WTC11 (cell line): ENCODE data around the gene SLC27A5. TPM values are rescaled to one million over a fixed set of nuclear protein-coding genes. Genes with fewer than 3 reads are reported as not detected.

Experiments
- ATAC-seq: fragments of 200-7000 bp; cut with Tn5 transposase; 2 replicates; pipeline ENCODE4 v1.10.0; 2021; ENCODE audit warnings: mild to moderate bottlenecking, moderate library complexity
- CTCF ChIA-PET: fragments of 300-600 bp; sonication (Branson Sonifier 250); formaldehyde crosslinking; loops from one replicate; lab custom pipeline; 2021; ENCODE audit warnings: antibody characterized with exemption; lab: Charles Lee
- POLR2A ChIA-PET: fragments of 350-600 bp; sonication (Branson Sonifier 250); formaldehyde crosslinking; loops from one replicate; lab custom pipeline; 2021; ENCODE audit warnings: antibody characterized with exemption; lab: Charles Lee
- DNase-seq: peaks from one replicate; pipeline ENCODE4 v3.0.0; 2021; ENCODE audit warnings: low spot score
- H3K27ac Mint-ChIP-seq: 2 replicates; pipeline ENCODE4 v1.8.0; 2021; ENCODE audit warnings: mixed read lengths
- H3K27me3 Mint-ChIP-seq: 2 replicates; pipeline ENCODE4 v1.8.0; 2021; ENCODE audit warnings: low read depth, mild to moderate bottlenecking, moderate library complexity, mixed read lengths
- H3K36me3 Mint-ChIP-seq: 2 replicates; pipeline ENCODE4 v1.8.0; 2021; ENCODE audit warnings: mixed read lengths
- H3K4me1 Mint-ChIP-seq: 2 replicates; pipeline ENCODE4 v1.8.0; 2022; ENCODE audit warnings: mixed read lengths
- H3K4me3 Mint-ChIP-seq: 2 replicates; pipeline ENCODE4 v1.8.0; 2021; ENCODE audit warnings: mild to moderate bottlenecking, moderate library complexity, mixed read lengths
- H3K9me3 Mint-ChIP-seq: 2 replicates; pipeline ENCODE4 v1.8.0; 2021; ENCODE audit warnings: mixed read lengths
- ELF4 ChIP-seq: sonication (generic); formaldehyde crosslinking; IDR thresholded peaks from 2 replicates; pipeline ENCODE4 v1.8.1; 2022; ENCODE audit warnings: low read depth, mild to moderate bottlenecking, moderate library complexity, missing genetic modification reagents
- FOXP1 ChIP-seq: sonication (generic); formaldehyde crosslinking; IDR thresholded peaks from 2 replicates; pipeline ENCODE4 v1.8.0; 2022; ENCODE audit warnings: missing genetic modification reagents, mild to moderate bottlenecking, moderate library complexity, borderline replicate concordance
- GABPB1 ChIP-seq: sonication (generic); formaldehyde crosslinking; IDR thresholded peaks from 2 replicates; pipeline ENCODE4 v1.8.1; 2023; ENCODE audit warnings: mild to moderate bottlenecking, missing genetic modification reagents
- GRHL2 ChIP-seq: fragments of 250-450 bp; sonication (Bioruptor Pico); IDR thresholded peaks from 2 replicates; pipeline ENCODE4 v1.8.0; 2022; ENCODE audit warnings: mild to moderate bottlenecking, moderate library complexity; ENCODE audit not compliant: insufficient replicate concordance, severe bottlenecking
- JAZF1 ChIP-seq: fragments of 250-450 bp; sonication (Bioruptor Pico); IDR thresholded peaks from 2 replicates; pipeline ENCODE4 v1.9.0; 2021; ENCODE audit warnings: moderate library complexity, mild to moderate bottlenecking, inconsistent platforms
- NR1H2 ChIP-seq: sonication (generic); formaldehyde crosslinking; IDR thresholded peaks from 2 replicates; pipeline ENCODE4 v1.9.0; 2021; ENCODE audit warnings: mild to moderate bottlenecking, moderate library complexity, missing genetic modification reagents
- NR2C2 ChIP-seq: sonication (generic); formaldehyde crosslinking; IDR thresholded peaks from 2 replicates; pipeline ENCODE4 v1.8.0; 2022; ENCODE audit warnings: mild to moderate bottlenecking, missing genetic modification reagents
- NR3C1 ChIP-seq: sonication (generic); formaldehyde crosslinking; conservative IDR thresholded peaks from 2 replicates; pipeline ENCODE4 v1.8.1; 2023; ENCODE audit warnings: low read depth, mild to moderate bottlenecking, missing genetic modification reagents
- OVOL2 ChIP-seq: fragments of 250-450 bp; sonication (Bioruptor Pico); IDR thresholded peaks from 2 replicates; pipeline ENCODE4 v1.9.0; 2021; ENCODE audit warnings: mild to moderate bottlenecking, borderline replicate concordance
- SOX15 ChIP-seq: fragments of 250-450 bp; sonication (Bioruptor Pico); IDR thresholded peaks from 2 replicates; pipeline ENCODE4 v1.9.0; 2021; ENCODE audit warnings: mild to moderate bottlenecking
- TCF7 ChIP-seq: sonication (generic); formaldehyde crosslinking; IDR thresholded peaks from 2 replicates; pipeline ENCODE4 v1.8.0; 2022; ENCODE audit warnings: mild to moderate bottlenecking, low read depth, missing genetic modification reagents, moderate library complexity
- ZNF219 ChIP-seq: sonication (generic); formaldehyde crosslinking; IDR thresholded peaks from 2 replicates; pipeline ENCODE4 v1.8.0; 2023; ENCODE audit warnings: missing genetic modification reagents, mild to moderate bottlenecking, borderline replicate concordance
- total RNA-seq: library from RNA; stranded (reverse); gene quantifications from 3 replicates; pipeline ENCODE4 v1.2.3, GENCODE V29; 2021
- TF ChIP-seq, protein P1 (sequence below): sonication (generic); formaldehyde crosslinking; IDR thresholded peaks from 2 replicates; pipeline ENCODE4 v1.8.1; 2022; ENCODE audit warnings: missing genetic modification reagents, borderline replicate concordance
- TF ChIP-seq, protein P2 (sequence below): fragments of 250-450 bp; sonication (Bioruptor Pico); conservative IDR thresholded peaks from 2 replicates; pipeline ENCODE4 v1.9.0; 2021; ENCODE audit warnings: mild to moderate bottlenecking
- TF ChIP-seq, protein P3 (sequence below): sonication (generic); formaldehyde crosslinking; IDR thresholded peaks from 2 replicates; pipeline ENCODE4 v1.8.0; 2022; ENCODE audit warnings: mild to moderate bottlenecking, missing genetic modification reagents
- TF ChIP-seq, protein P4 (sequence below): sonication (generic); formaldehyde crosslinking; IDR thresholded peaks from 2 replicates; pipeline ENCODE4 v1.8.1; 2023; ENCODE audit warnings: mild to moderate bottlenecking, missing genetic modification reagents, moderate library complexity
- TF ChIP-seq, protein P5 (sequence below): sonication (generic); formaldehyde crosslinking; IDR thresholded peaks from 2 replicates; pipeline ENCODE4 v1.8.1; 2022; ENCODE audit warnings: low read depth, missing genetic modification reagents, borderline replicate concordance
- TF ChIP-seq, protein P6 (sequence below): sonication (generic); formaldehyde crosslinking; IDR thresholded peaks from 2 replicates; pipeline ENCODE4 v1.8.1; 2023; ENCODE audit warnings: mild to moderate bottlenecking, moderate library complexity, missing genetic modification reagents
- TF ChIP-seq, protein P7 (sequence below): sonication (generic); formaldehyde crosslinking; conservative IDR thresholded peaks from 2 replicates; pipeline ENCODE4 v1.8.1; 2022; ENCODE audit warnings: mild to moderate bottlenecking, missing genetic modification reagents

SLC27A5 gene
- total RNA-seq, 1 experiment from 2014 or later: 21.9 TPM

DNA sequence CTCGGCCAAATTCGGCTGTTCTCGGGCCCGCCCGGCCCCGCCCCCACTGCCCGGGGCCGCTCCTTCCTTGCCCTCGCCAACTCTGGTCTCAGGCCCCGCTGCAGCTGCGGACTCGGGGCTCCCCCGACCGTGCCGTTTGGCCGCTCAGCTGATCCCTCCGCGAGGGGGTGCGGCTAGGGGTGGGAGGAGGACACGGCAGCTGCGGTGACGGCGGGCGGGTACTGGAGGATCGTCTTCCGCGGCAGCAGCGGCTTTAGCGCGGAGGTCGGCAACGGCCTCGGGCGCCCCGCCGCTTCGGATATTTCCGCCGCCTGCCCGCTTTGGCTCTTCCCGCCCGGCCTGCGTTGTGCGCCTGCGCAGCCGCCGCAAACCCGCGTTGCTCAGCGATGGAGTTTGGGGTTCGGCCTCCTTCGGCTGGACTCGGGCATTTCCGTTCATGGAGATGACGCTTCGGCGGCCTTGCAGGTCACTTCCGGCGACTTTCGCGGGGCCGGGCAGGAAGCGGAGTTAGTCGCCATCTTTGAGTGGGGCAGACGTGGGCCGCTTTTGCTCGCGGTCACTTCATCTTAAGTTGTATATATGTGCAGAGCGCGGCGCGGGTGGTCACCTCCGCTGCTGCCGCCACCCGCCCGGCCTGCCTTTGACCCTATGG lies 47.0 kb upstream of the SLC27A5 start (continued):
- TF ChIP-seq, protein P1, sequence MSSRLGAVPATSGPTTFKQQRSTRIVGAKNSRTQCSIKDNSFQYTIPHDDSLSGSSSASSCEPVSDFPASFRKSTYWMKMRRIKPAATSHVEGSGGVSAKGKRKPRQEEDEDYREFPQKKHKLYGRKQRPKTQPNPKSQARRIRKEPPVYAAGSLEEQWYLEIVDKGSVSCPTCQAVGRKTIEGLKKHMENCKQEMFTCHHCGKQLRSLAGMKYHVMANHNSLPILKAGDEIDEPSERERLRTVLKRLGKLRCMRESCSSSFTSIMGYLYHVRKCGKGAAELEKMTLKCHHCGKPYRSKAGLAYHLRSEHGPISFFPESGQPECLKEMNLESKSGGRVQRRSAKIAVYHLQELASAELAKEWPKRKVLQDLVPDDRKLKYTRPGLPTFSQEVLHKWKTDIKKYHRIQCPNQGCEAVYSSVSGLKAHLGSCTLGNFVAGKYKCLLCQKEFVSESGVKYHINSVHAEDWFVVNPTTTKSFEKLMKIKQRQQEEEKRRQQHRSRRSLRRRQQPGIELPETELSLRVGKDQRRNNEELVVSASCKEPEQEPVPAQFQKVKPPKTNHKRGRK: no peak
- TF ChIP-seq, protein P2, sequence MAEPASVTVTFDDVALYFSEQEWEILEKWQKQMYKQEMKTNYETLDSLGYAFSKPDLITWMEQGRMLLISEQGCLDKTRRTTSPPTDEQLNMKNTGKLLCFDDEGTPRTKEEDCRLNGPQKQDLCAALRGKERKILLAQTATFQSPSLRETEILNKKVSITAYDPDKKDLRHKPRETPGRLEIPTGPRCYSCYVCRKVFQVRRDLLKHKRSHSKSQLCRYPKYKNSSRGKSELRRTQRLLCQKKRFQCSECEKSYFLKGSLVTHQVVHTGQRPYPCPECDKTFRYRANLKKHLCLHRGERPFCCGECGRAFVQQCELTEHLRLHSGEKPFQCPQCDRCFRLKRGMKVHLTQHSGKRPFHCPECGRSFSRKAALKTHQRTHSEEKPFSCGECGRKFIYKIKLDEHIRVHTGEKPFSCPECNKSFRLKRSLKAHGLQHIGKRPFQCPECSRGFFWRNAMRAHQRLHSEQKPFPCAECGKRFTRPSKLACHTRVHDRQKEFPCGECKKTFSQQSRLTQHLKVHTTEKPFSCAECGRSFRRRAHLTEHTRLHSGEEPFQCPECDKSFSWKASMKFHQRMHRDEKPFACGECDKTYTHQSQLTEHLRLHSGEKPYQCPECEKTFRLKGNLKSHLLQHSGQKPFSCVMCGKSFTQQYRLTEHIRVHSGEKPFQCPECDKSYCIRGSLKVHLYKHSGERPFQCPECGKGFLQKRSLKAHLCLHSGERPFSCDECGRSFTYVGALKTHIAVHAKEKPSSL (CRISPR knock-in tag): no peak
- TF ChIP-seq ZNF219 (no peak), FOXP1 (0 out of 2 replicates have a peak, but pooled peaks have one; percentile 57), NR3C1 (CRISPR knock-in tag) (no peak), GRHL2 (CRISPR knock-in tag) (no peak), JAZF1 (CRISPR knock-in tag) (no peak), GABPB1 (CRISPR knock-in tag) (peak; percentile 38; the same call in 1 of the 2 replicates), NR1H2 (CRISPR knock-in tag) (no peak), SOX15 (no peak), ELF4 (CRISPR knock-in tag) (0 out of 2 replicates have a peak, but pooled peaks have one; percentile 54)
- TF ChIP-seq, protein P3, sequence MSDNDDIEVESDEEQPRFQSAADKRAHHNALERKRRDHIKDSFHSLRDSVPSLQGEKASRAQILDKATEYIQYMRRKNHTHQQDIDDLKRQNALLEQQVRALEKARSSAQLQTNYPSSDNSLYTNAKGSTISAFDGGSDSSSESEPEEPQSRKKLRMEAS (CRISPR knock-in tag): peak; percentile 49; the same call in 1 of the 2 replicates
- TF ChIP-seq, protein P4, sequence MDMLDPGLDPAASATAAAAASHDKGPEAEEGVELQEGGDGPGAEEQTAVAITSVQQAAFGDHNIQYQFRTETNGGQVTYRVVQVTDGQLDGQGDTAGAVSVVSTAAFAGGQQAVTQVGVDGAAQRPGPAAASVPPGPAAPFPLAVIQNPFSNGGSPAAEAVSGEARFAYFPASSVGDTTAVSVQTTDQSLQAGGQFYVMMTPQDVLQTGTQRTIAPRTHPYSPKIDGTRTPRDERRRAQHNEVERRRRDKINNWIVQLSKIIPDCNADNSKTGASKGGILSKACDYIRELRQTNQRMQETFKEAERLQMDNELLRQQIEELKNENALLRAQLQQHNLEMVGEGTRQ (CRISPR knock-in tag): 0 out of 2 replicates have a peak, but pooled peaks have one; percentile 19
- TF ChIP-seq, protein P5, sequence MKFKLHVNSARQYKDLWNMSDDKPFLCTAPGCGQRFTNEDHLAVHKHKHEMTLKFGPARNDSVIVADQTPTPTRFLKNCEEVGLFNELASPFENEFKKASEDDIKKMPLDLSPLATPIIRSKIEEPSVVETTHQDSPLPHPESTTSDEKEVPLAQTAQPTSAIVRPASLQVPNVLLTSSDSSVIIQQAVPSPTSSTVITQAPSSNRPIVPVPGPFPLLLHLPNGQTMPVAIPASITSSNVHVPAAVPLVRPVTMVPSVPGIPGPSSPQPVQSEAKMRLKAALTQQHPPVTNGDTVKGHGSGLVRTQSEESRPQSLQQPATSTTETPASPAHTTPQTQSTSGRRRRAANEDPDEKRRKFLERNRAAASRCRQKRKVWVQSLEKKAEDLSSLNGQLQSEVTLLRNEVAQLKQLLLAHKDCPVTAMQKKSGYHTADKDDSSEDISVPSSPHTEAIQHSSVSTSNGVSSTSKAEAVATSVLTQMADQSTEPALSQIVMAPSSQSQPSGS (CRISPR knock-in tag): no peak
- TF ChIP-seq, protein P6, sequence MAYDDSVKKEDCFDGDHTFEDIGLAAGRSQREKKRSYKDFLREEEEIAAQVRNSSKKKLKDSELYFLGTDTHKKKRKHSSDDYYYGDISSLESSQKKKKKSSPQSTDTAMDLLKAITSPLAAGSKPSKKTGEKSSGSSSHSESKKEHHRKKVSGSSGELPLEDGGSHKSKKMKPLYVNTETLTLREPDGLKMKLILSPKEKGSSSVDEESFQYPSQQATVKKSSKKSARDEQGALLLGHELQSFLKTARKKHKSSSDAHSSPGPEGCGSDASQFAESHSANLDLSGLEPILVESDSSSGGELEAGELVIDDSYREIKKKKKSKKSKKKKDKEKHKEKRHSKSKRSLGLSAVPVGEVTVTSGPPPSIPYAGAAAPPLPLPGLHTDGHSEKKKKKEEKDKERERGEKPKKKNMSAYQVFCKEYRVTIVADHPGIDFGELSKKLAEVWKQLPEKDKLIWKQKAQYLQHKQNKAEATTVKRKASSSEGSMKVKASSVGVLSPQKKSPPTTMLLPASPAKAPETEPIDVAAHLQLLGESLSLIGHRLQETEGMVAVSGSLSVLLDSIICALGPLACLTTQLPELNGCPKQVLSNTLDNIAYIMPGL (CRISPR knock-in tag): 0 out of 2 replicates have a peak, but pooled peaks have one; percentile 21

DNA sequence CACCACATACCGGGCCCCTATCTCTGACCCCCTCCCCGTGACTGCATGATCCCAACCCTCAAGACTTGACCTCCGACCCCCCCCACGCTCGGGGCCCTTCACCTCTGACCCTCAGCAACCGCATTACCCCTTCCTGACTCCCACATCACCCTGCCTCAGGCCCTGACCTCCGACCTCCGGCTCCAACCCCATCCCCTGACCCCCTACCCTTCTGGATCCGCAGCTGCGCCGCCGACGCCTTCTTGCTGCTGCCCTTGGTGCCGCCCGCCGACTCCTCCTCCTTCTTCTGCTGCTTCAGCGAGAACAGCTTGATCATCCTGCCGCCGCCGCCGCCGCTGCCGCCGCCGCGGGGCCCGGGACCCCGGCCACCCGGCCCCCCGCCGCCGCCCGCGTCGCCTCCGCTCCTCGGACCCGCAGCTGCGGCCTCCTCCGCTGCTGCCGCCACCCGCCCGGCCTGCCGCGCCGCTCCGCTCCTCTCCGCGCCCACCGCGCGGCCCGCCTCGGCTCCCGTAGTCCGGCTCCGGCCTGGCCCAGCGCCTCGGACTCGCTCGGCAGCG lies 46.4 kb upstream of the SLC27A5 start, which contains the start of gene UBE2M:
TSS of gene UBE2M (minus strand) at position 546 of the 557 bp plus-strand sequence. CDS start at position 316, 230 bp downstream.
- Mint-ChIP-seq H3K4me3 (peak within 1 kb of the TSS; percentile 97), H3K4me1 (peaks cover 39% of the 10 kb centered on the region), H3K27me3 (peaks cover 37% of the 10 kb centered on the region), H3K27ac (peak within 1 kb of the TSS; percentile 100), H3K36me3 (peaks cover 19% of the 10 kb centered on the region), H3K9me3 (no peaks in the 10 kb centered on the region)
- POLR2A ChIA-PET: interaction anchor here (0.9 to 2.8 kb wide), 3 partner anchors 14 to 39 kb away, joined by 3 to 12 read pairs (median 8); partner anchors contain the start of genes TRIM28 and ZBTB45
- no peak for ATAC-seq
- DNase-seq: peak; percentile 56
- CTCF ChIA-PET: interaction anchor here (0.9 to 2.4 kb wide), 2 partner anchors 38 to 44 kb away, joined by 3 to 19 read pairs; partner anchors contain the start of gene ZBTB45
- TF ChIP-seq NR2C2 (CRISPR knock-in tag) (peak; percentile 33; the same call in 1 of the 2 replicates), OVOL2 (CRISPR knock-in tag) (no peak), TCF7 (CRISPR knock-in tag) (0 out of 2 replicates have a peak, but pooled peaks have one; percentile 22)
- TF ChIP-seq, protein P4 (CRISPR knock-in tag): 0 out of 2 replicates have a peak, but pooled peaks have one; percentile 25
- TF ChIP-seq, protein P7, sequence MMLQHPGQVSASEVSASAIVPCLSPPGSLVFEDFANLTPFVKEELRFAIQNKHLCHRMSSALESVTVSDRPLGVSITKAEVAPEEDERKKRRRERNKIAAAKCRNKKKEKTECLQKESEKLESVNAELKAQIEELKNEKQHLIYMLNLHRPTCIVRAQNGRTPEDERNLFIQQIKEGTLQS (CRISPR knock-in tag): no peak
